Endothelial cell of umbilical vein (primary cell): ENCODE results near the gene PAPLN. TPM values are rescaled to one million over a fixed set of nuclear protein-coding genes. Genes with fewer than 3 reads are reported as not detected.

Experiments
- BruUV-seq: library from RNA; stranded (reverse); fragments of 400-500 nt; replicated peaks from 2 replicates; lab custom pipeline; 2021; lab: Mats Ljungman, UMichigan
- CTCF ChIA-PET: fragments of 300-600, 350-600 bp; sonication (Branson Sonifier 250); formaldehyde crosslinking; loops from one replicate; lab custom pipeline; 2021; ENCODE audit warnings: antibody characterized with exemption, inconsistent platforms; lab: Charles Lee
- POLR2A ChIA-PET: fragments of 300-600, 350-600 bp; sonication (Branson Sonifier 250); formaldehyde crosslinking; loops from one replicate; lab custom pipeline; 2021; ENCODE audit warnings: antibody characterized with exemption, inconsistent platforms; lab: Charles Lee
- DNase-seq: peaks from one replicate; pipeline ENCODE4 v3.0.0-alpha.2; 2011; ENCODE audit warnings: low read depth, low spot score
- FAIRE-seq: peaks from 2 replicates; lab custom pipeline; 2011; peaks lifted over from hg19 to GRCh38; lab: Jason Lieb, UNC
- H2AFZ ChIP-seq: 2 replicates; pipeline ENCODE4 v1.6.0; 2012; ENCODE audit warnings: low read depth, low read length, control low read depth, inconsistent platforms
- H3K27ac ChIP-seq: 2 replicates; pipeline ENCODE4 v1.5.1; 2011; ENCODE audit warnings: low read depth, mild to moderate bottlenecking, control low read depth, low read length, moderate library complexity; ENCODE audit not compliant: insufficient read depth
- H3K27me3 ChIP-seq, 2 experiments: 2 replicates each; pipeline versions ENCODE4 v1.6.0 to v1.6.1; 2011; ENCODE audit warnings: low read length in 2 of 2, mixed read lengths in 1 of 2; ENCODE audit not compliant: control insufficient read depth in 2 of 2, insufficient read depth in 2 of 2
- H3K36me3 ChIP-seq, 2 experiments: 2 replicates in 1 of 2; 3 replicates in 1 of 2; pipeline ENCODE4 v1.5.1; 2011; ENCODE audit warnings: low read length in 2 of 2, mild to moderate bottlenecking in 1 of 2, moderate library complexity in 1 of 2; ENCODE audit not compliant: control insufficient read depth in 2 of 2, insufficient read depth in 2 of 2; ENCODE audit errors: extremely low read depth in 1 of 2
- H3K4me1 ChIP-seq: 3 replicates; pipeline ENCODE4 v1.5.1; 2011; ENCODE audit warnings: mild to moderate bottlenecking, low read length; ENCODE audit not compliant: control insufficient read depth, insufficient read depth; ENCODE audit errors: extremely low read depth
- H3K4me2 ChIP-seq: 2 replicates; pipeline ENCODE4 v1.6.1; 2011; ENCODE audit warnings: low read length, control low read depth, mixed read lengths; ENCODE audit not compliant: insufficient read depth
- H3K4me3 ChIP-seq, 3 experiments: fragments of 200-600 bp in 1 of 3; sonication (generic), shearing (Covaris generic) in 1 of 3; replicated peaks in 1 of 3; 2 replicates each; pipeline ENCODE4 v1.5.1; 2011 to 2016; ENCODE audit warnings: control low read depth in 3 of 3, low read length in 3 of 3, mild to moderate bottlenecking in 2 of 3, inconsistent platforms in 1 of 3, low read depth in 1 of 3, moderate library complexity in 1 of 3; ENCODE audit not compliant: insufficient read depth in 1 of 3
- H3K79me2 ChIP-seq: 2 replicates; pipeline ENCODE4 v1.6.0; 2012; ENCODE audit warnings: low read length, inconsistent platforms; ENCODE audit not compliant: control insufficient read depth, insufficient read depth
- H3K9ac ChIP-seq: replicated peaks from 2 replicates; pipeline ENCODE3; 2011; ENCODE audit warnings: low read length, control low read depth; ENCODE audit not compliant: insufficient read depth; ENCODE audit errors: extremely low read depth
- H3K9me1 ChIP-seq: replicated peaks from 3 replicates; pipeline ENCODE4 v1.6.0; 2011; ENCODE audit warnings: mild to moderate bottlenecking, low read length; ENCODE audit not compliant: control insufficient read depth, insufficient read depth; ENCODE audit errors: extremely low read depth
- H3K9me3 ChIP-seq: replicated peaks from 2 replicates; pipeline ENCODE4 v1.5.1; 2012; ENCODE audit warnings: low read length, inconsistent platforms; ENCODE audit not compliant: control insufficient read depth, insufficient read depth
- H4K20me1 ChIP-seq: replicated peaks from 2 replicates; pipeline ENCODE3; 2011; ENCODE audit warnings: mild to moderate bottlenecking, low read length; ENCODE audit not compliant: control insufficient read depth, insufficient read depth; ENCODE audit errors: extremely low read depth
- CTCF ChIP-seq, 2 donors: IDR thresholded peaks; 1 replicate in 1 of 2; 2 replicates in 1 of 2; pipeline ENCODE4 v1.5.1; 2011; ENCODE audit warnings: low read length in 2 of 2, mild to moderate bottlenecking in 2 of 2, moderate library complexity in 2 of 2, control low read depth in 1 of 2, inconsistent platforms in 1 of 2, low read depth in 1 of 2; ENCODE audit not compliant: insufficient read depth in 1 of 2; ENCODE audit errors: extremely low read depth in 1 of 2
- EZH2 ChIP-seq: IDR thresholded peaks from 2 replicates; pipeline ENCODE4 v1.6.1; 2012; ENCODE audit warnings: borderline replicate concordance, low read depth, mild to moderate bottlenecking, moderate library complexity, low read length, inconsistent platforms; ENCODE audit not compliant: severe bottlenecking
- FOS ChIP-seq: IDR thresholded peaks from 2 replicates; pipeline ENCODE4 v1.6.1; 2011; ENCODE audit warnings: mild to moderate bottlenecking, low read length, moderate library complexity, borderline replicate concordance; ENCODE audit not compliant: insufficient read depth
- GATA2 ChIP-seq: IDR thresholded peaks from 2 replicates; pipeline ENCODE4 v1.7.0; 2011; ENCODE audit warnings: low read depth, mild to moderate bottlenecking, moderate library complexity, mixed read lengths, low read length; ENCODE audit not compliant: insufficient read length, insufficient read depth
- JUN ChIP-seq: IDR thresholded peaks from 2 replicates; pipeline ENCODE4 v1.6.1; 2011; ENCODE audit warnings: borderline replicate concordance, low read depth; ENCODE audit not compliant: insufficient read length, insufficient read depth
- MYC ChIP-seq: IDR thresholded peaks from one replicate; pipeline ENCODE4 v1.6.1; 2011; ENCODE audit warnings: mild to moderate bottlenecking, low read depth, low read length
- POLR2A ChIP-seq: IDR thresholded peaks from 2 replicates; pipeline ENCODE4 v1.6.1; 2012; ENCODE audit warnings: low read depth, mild to moderate bottlenecking, control low read depth, low read length
- POLR2AphosphoS5 ChIP-seq: IDR thresholded peaks from 2 replicates; pipeline ENCODE4 v1.6.1; 2012; ENCODE audit warnings: low read depth, mild to moderate bottlenecking, control low read depth, low read length, moderate library complexity; ENCODE audit not compliant: insufficient read depth
- dilution Hi-C: fragments of 300-500 bp; cut with MboI; formaldehyde crosslinking; loops from one replicate; pipeline ENCODE4 v1.15.0; 2019; ENCODE audit warnings: low sequenced_read_pairs; ENCODE audit not compliant: extremely low pct_ligation_motif_present
- intact Hi-C: fragments of 100-400 bp; cut with micrococcal nuclease; formaldehyde crosslinking; loops from one replicate; pipeline ENCODE4 v1.10.0; 2022
- polyA plus RNA-seq, 4 experiments: library from polyadenylated mRNA; depleted of rRNA in 3 of 4; stranded (reverse) in 3 of 4; unstranded in 1 of 4; fragments of >200 nt; gene quantifications; 2 replicates each; pipeline versions ENCODE4 v1.2.1 to v1.2.3, GENCODE V29; 2011 to 2012; ENCODE audit warnings: missing spikeins in 1 of 4
- total RNA-seq: library from RNA; stranded (reverse); gene quantifications from 2 replicates; pipeline ENCODE4 v1.2.3, GENCODE V29; 2021
- TF ChIP-seq, protein P1 (sequence below): IDR thresholded peaks from 2 replicates; pipeline ENCODE4 v1.6.1; 2011; ENCODE audit not compliant: insufficient read depth, insufficient read length

The PAPLN gene
- total and polyA plus RNA-seq, 2 donors (not counting 3 experiments of a cell fraction or from before 2014, with no cell fraction given) = 5.5 to 6.4 TPM

GRCh38 chr14:73305499-73305898 lies 68.2 kb downstream of the PAPLN start:
- dilution Hi-C loops = no loop called here
- DNase-seq = no peak
- BruUV-seq = no TSS peak

More at GRCh38 chr14:73305499-73305898, 68.2 kb downstream of the PAPLN start:
- no peaks in the 10 kb centered on the region for H3K9me3 ChIP-seq
- no peak for TF ChIP-seq JUN
- no peak for TF ChIP-seq GATA2
- no peak for TF ChIP-seq POLR2AphosphoS5
- no peak for TF ChIP-seq CTCF (IDR thresholded peaks at IDR 0.05; ENCODE audit: extremely low read depth in 1 of 2, insufficient read depth in 1 of 2, low read depth in 1 of 2, low read length in 2 of 2)
- TF ChIP-seq, protein P1, sequence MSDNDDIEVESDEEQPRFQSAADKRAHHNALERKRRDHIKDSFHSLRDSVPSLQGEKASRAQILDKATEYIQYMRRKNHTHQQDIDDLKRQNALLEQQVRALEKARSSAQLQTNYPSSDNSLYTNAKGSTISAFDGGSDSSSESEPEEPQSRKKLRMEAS = no peak
- no peak for TF ChIP-seq FOS
- no peak for TF ChIP-seq POLR2A
- TF ChIP-seq MYC = no peak
- TF ChIP-seq EZH2 = no peak
- H3K9me1 ChIP-seq = no peaks in the 10 kb centered on the region
- peaks cover 8% of the 10 kb centered on the region for H3K79me2 ChIP-seq
- H3K4me1 ChIP-seq = peaks cover 2% of the 10 kb centered on the region
- H3K4me3 ChIP-seq = no peak overlapping the region
- CTCF ChIA-PET = interaction anchor here (0.8 to 4.1 kb wide), 2 partner anchors 10 to 167 kb away, joined by 3 to 30 read pairs; no protein-coding TSS in a partner anchor
- no peak overlapping the region for H2AFZ ChIP-seq
- no peak overlapping the region for H3K9ac ChIP-seq
- no peak overlapping the region for H3K4me2 ChIP-seq
- no peaks in the 10 kb centered on the region for H3K36me3 ChIP-seq
- H3K27me3 ChIP-seq = no peaks in the 10 kb centered on the region
- POLR2A ChIA-PET = no interaction called here
- intact Hi-C loops = no loop called here
- no peak for FAIRE-seq
- no peaks in the 10 kb centered on the region for H4K20me1 ChIP-seq
- no peak overlapping the region for H3K27ac ChIP-seq
